ENCODE measurements around the gene XKR7.

DNA sequence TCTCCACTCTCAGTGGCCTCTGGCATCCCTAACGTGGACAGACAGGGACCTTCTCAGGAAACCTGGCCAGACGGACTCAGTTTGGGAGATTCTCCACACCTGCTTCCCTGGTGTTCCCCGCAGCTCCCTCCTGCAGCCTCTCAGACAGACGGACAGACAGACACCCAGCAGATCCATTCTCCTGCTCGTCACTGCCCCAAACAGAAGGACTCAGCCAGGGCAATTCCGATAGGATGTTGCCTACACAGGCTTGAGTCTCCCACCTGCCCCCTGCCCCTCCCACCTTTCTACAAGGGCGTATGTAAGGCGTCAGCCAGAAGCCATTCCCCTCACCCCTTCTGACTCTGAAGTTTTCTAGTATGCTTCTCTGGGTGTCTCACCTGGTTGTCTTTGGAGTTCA, 42.7 kb downstream of the XKR7 start:
- TF ChIP-seq CTCF (IDR thresholded peaks at IDR 0.05; ENCODE audit: poor library complexity, severe bottlenecking) (no peak), EZH2 (IDR thresholded peaks at IDR 0.05; ENCODE audit: borderline replicate concordance, insufficient read depth, low read length, poor library complexity, severe bottlenecking) (no peak), POLR2AphosphoS5 (IDR thresholded peaks at IDR 0.05) (no peak), SMC3 (conservative IDR thresholded peaks at IDR 0.05; ENCODE audit: poor library complexity) (no peak)
